GM12873 (cell line): ENCODE measurements around the gene BCS1L.
A peak's percentile ranks its signal among the peaks of the same experiment; 100 is the strongest.

Experiments used
- TF ChIP-seq, protein P1 (sequence below): IDR thresholded peaks from 2 replicates; pipeline ENCODE4 v1.5.1; 2012; ENCODE audit warnings: low read depth, mild to moderate bottlenecking, moderate library complexity, low read length, control low read depth; ENCODE audit not compliant: insufficient read depth; ENCODE audit errors: missing control alignments

Gene BCS1L, protein sequence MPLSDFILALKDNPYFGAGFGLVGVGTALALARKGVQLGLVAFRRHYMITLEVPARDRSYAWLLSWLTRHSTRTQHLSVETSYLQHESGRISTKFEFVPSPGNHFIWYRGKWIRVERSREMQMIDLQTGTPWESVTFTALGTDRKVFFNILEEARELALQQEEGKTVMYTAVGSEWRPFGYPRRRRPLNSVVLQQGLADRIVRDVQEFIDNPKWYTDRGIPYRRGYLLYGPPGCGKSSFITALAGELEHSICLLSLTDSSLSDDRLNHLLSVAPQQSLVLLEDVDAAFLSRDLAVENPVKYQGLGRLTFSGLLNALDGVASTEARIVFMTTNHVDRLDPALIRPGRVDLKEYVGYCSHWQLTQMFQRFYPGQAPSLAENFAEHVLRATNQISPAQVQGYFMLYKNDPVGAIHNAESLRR

DNA sequence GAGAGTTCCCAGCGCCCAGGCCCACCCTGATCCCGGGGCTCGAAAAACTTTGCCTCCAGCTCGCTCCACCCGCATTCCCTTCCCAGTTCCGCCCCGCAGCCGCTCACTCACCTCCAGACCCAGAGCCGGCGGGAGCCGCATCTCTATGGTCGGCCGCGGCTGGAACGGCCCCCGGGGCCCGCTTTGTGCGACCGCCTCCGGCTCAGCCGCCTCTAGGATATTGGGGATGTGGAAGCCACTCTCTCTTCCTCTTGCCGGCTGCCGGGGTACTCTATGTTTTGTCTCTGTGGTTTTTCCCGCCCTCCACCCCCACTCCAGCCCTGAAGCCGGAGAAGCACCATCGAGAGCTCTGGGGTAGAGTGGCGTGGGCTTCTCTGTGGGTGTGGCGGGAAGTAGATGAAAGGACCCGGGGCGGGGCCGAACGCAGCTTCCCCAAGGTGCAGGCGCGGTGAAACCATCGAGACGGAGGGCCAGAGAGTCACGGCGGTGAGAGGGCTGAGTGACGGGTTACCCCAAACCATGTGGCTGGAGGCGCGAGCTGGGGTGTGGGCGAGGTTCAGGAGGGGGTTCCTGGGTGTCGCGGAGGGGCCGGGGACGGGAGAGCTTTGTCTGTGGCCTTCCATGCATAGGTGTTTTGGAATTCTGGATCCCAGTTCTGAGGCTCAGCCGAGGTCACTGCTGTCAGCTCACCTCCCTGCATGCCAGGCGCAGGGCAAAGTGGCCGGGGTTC, at the start of gene BCS1L, which contains the start of gene ZNF142:
TSS of gene BCS1L (plus strand) at position 426 of the 730 bp plus-strand sequence. CDS start 1,305 bp downstream, outside the sequence.
TSS of gene ZNF142 (minus strand) at position 366 of the 730 bp plus-strand sequence. CDS start 3,194 bp downstream, outside the sequence.
- TF ChIP-seq, protein P1, sequence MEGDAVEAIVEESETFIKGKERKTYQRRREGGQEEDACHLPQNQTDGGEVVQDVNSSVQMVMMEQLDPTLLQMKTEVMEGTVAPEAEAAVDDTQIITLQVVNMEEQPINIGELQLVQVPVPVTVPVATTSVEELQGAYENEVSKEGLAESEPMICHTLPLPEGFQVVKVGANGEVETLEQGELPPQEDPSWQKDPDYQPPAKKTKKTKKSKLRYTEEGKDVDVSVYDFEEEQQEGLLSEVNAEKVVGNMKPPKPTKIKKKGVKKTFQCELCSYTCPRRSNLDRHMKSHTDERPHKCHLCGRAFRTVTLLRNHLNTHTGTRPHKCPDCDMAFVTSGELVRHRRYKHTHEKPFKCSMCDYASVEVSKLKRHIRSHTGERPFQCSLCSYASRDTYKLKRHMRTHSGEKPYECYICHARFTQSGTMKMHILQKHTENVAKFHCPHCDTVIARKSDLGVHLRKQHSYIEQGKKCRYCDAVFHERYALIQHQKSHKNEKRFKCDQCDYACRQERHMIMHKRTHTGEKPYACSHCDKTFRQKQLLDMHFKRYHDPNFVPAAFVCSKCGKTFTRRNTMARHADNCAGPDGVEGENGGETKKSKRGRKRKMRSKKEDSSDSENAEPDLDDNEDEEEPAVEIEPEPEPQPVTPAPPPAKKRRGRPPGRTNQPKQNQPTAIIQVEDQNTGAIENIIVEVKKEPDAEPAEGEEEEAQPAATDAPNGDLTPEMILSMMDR, result no peak

GRCh38 chr2:218615868-218616315, 43.6 kb upstream of the BCS1L start:
- TF ChIP-seq, protein P1, result no peak

- TF ChIP-seq, protein P1, result peak; percentile 29
Observed at GRCh38 chr2:218618102-218618860, 41.2 kb upstream of the BCS1L start.

GRCh38 chr2:218621007-218621406, 38.5 kb upstream of the BCS1L start:
- TF ChIP-seq, protein P1, result no peak

DNA sequence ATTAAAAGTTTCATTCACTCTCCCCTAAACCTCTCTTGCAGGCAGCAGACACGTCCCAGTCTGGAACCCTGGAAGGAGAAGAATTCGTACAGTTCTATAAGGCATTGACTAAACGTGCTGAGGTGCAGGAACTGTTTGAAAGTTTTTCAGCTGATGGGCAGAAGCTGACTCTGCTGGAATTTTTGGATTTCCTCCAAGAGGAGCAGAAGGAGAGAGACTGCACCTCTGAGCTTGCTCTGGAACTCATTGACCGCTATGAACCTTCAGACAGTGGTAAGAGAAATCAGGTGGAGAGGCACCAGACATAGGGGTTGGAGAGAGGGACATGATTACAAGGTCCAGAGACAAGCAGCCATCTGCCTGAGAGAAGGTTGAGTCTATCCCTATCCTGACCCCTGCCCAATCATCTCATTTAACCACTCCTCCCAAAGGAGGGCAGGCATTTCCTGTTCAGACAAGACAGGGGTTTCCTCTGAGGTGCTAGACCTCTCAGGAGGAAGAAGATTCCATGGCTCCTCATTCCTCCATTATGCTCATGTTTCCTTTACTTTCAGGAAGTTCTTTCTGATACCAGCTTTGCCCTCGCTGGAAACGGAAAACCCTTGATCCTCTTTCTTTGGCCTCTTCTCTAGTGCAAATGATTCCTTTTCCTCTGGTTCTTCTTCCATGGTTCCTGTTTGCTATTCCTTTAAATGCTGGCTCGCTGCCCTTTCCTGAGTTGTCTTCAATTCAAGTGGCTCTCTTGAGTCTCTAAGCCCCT, 36.7 kb upstream of the BCS1L start:
- TF ChIP-seq, protein P1, result no peak

GRCh38 chr2:218623366-218623705, 36.1 kb upstream of the BCS1L start:
- TF ChIP-seq, protein P1, result no peak
